Large intestine (tissue), 3 donors: Measurements from ENCODE around the gene BANP. TPM values are rescaled to one million over a fixed set of nuclear protein-coding genes. Genes with fewer than 3 reads are reported as not detected.
"Not testable (repeated sequence)": the region's sequence is repeated elsewhere in the genome, so short reads cannot be mapped to it uniquely, and the experiment has no call there.

Experiments used
- DNase-seq, 2 donors: peaks; one replicate each; pipeline versions ENCODE4 v3.0.0 to v3.0.0-alpha.2; 2013
- H3K27ac ChIP-seq: one replicate; pipeline ENCODE4 v1.5.1; 2013; ENCODE audit warnings: low read length
- H3K27me3 ChIP-seq: 2 replicates; pipeline ENCODE4 v1.6.1; 2013; ENCODE audit warnings: low read length; ENCODE audit not compliant: control insufficient read depth, insufficient read depth
- H3K36me3 ChIP-seq: 2 replicates; pipeline ENCODE4 v1.6.1; 2013; ENCODE audit warnings: low read length; ENCODE audit not compliant: control insufficient read depth, insufficient read depth
- H3K4me1 ChIP-seq: one replicate; pipeline ENCODE4 v1.6.1; 2013; ENCODE audit warnings: low read length; ENCODE audit not compliant: control insufficient read depth, insufficient read depth
- H3K4me3 ChIP-seq: one replicate; pipeline ENCODE4 v1.5.1; 2013; ENCODE audit warnings: low read length
- H3K9me3 ChIP-seq: one replicate; pipeline ENCODE4 v1.6.1; 2013; ENCODE audit warnings: mild to moderate bottlenecking, low read depth, low read length, moderate library complexity; ENCODE audit not compliant: control insufficient read depth
- WGBS: methylation state at CpG from one replicate; pipeline ENCODE4 v1.1.5; 2013; ENCODE audit warnings: low lambda C conversion rate; ENCODE audit not compliant: insufficient coverage; 5-methylcytosine and 5-hydroxymethylcytosine counted together
- polyA plus RNA-seq: library from polyadenylated mRNA; unstranded; fragments of 120-200 nt; gene quantifications from one replicate; pipeline ENCODE4 v1.2.1, GENCODE V29; 2013

Gene BANP
- polyA plus RNA-seq, 1 donor = 16.2 TPM

GRCh38 chr16:88028177-88028930 is 77.1 kb downstream of the BANP start:
- no CpG with 5 or more reads among the region's 13 CpGs for WGBS
- H3K27ac ChIP-seq, H3K36me3 ChIP-seq, H3K4me1 ChIP-seq, H3K4me3 ChIP-seq, H3K9me3 ChIP-seq, DNase-seq, H3K27me3 ChIP-seq: not testable (repeated sequence)

GRCh38 chr16:88030498-88030897 is 79.3 kb downstream of the BANP start:
- WGBS = no CpG with 5 or more reads among the region's 8 CpGs
- H3K4me3 ChIP-seq = no peak overlapping the region
- no peaks in the 10 kb centered on the region for H3K27me3 ChIP-seq
- H3K27ac ChIP-seq = no peak overlapping the region
- no peaks in the 10 kb centered on the region for H3K4me1 ChIP-seq
- peaks cover 12% of the 10 kb centered on the region for H3K36me3 ChIP-seq
- no peaks in the 10 kb centered on the region for H3K9me3 ChIP-seq
- DNase-seq = no peak

DNA sequence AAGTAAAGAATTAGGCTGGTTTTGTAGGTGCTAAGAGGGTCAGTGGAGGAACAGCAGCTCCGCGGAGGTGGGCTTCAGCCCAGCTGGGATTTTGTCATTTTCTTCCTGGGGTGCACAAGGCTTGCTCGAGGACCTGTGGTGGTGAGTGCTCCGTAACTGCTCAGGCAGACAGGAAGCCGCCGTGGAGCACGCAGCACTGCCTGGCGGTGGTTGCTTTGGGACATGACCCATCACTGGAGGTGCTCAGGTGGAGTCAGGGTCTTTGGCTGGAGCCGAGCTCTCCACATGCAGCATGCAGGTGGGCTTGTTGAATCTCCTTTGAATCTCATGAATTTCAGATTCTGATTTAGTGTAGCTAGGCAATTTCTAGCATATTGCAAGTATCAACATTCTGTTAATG is 79.7 kb downstream of the BANP start:
- not testable (repeated sequence) for H3K4me3 ChIP-seq, H3K27ac ChIP-seq, DNase-seq, H3K9me3 ChIP-seq, H3K27me3 ChIP-seq, H3K4me1 ChIP-seq
- WGBS = no CpG with 5 or more reads among the region's 9 CpGs
- peaks cover 17% of the 10 kb centered on the region for H3K36me3 ChIP-seq

DNA sequence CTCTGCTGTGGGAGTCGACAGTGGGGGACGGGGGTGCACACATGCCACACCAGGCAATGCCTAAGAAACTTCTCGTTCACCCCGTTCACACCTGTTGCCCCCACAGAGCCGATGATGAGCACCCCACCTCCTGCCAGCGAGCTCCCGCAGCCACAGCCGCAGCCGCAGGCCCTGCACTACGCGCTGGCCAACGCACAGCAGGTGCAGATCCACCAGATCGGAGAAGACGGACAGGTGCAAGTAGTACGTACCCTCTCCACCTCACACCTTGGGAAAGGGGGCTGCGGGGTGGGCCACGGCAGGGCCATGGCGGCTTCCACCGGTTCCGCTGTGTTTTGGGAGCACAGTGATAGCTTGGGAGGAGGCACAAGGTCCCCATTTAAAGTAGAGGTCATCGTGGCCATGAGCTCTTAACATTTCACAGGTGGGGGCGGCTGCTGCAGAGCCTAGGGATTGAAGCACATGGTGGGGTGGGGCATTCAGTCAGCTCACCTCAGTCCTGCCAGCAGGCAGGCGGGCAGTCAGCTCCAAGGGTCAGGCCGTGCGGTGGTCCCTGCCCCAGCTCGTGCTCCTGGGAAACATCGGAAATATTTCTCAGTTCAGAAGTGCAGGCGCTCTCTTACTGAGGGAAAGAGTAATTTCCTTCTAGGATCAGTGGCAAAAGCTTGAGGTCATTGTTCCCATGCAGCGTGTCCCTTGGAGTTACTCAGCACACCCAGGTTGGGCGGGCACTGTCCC is 81.9 kb downstream of the BANP start:
- not testable (repeated sequence) for H3K4me3 ChIP-seq, H3K4me1 ChIP-seq, H3K27me3 ChIP-seq, H3K9me3 ChIP-seq, DNase-seq, H3K27ac ChIP-seq
- WGBS = no CpG with 5 or more reads among the region's 30 CpGs
- peaks cover 15% of the 10 kb centered on the region for H3K36me3 ChIP-seq

- Histone ChIP-seq H3K4me1 (no peaks in the 10 kb centered on the region), H3K36me3 (peaks cover 17% of the 10 kb centered on the region), H3K27ac (no peak overlapping the region), H3K27me3 (no peaks in the 10 kb centered on the region), H3K9me3 (no peaks in the 10 kb centered on the region), H3K4me3 (no peak overlapping the region)
- DNase-seq = no peak
- WGBS = no CpG with 5 or more reads among the region's 7 CpGs
These were observed 83.5 kb downstream of the BANP start for GRCh38 chr16:88034770-88035169.

- Histone ChIP-seq H3K9me3 (no peaks in the 10 kb centered on the region), H3K36me3 (peaks cover 17% of the 10 kb centered on the region), H3K27ac (no peak overlapping the region), H3K4me3 (no peak overlapping the region), H3K4me1 (no peaks in the 10 kb centered on the region), H3K27me3 (no peaks in the 10 kb centered on the region)
- WGBS = no CpG with 5 or more reads among the region's 14 CpGs
- DNase-seq = no peak
These were observed 84.1 kb downstream of the BANP start for GRCh38 chr16:88035292-88035691.

- not testable (repeated sequence) for H3K4me1 ChIP-seq, H3K4me3 ChIP-seq, H3K9me3 ChIP-seq, H3K27me3 ChIP-seq, DNase-seq, H3K27ac ChIP-seq
- H3K36me3 ChIP-seq = peaks cover 17% of the 10 kb centered on the region
- WGBS = no CpG with 5 or more reads among the region's 30 CpGs
These were observed 84.8 kb downstream of the BANP start for GRCh38 chr16:88035884-88036639.

DNA sequence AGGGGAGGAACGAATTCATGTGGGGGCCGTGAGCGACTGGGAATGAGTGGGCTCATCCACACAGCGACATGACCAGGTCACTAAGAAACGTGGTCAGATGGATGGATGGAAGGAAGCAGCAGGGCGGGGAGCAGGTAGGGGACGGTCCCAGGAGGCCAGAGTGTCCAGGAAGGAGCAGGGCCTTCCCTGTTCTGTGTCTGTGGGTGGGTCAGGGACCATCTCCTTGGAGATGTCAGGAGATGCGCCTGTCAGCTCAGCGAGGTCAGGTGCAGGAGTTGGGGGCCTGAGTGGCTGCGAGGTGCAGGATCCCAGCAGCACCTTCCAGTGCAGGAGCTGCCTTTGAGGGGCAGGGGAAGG is 85.4 kb downstream of the BANP start:
- H3K9me3 ChIP-seq, H3K4me1 ChIP-seq, H3K27ac ChIP-seq, H3K4me3 ChIP-seq, H3K27me3 ChIP-seq, DNase-seq: not testable (repeated sequence)
- peaks cover 17% of the 10 kb centered on the region for H3K36me3 ChIP-seq
- no CpG with 5 or more reads among the region's 10 CpGs for WGBS

- peaks cover 17% of the 10 kb centered on the region for H3K36me3 ChIP-seq
- not testable (repeated sequence) for H3K9me3 ChIP-seq, H3K4me1 ChIP-seq, H3K27ac ChIP-seq, H3K27me3 ChIP-seq, H3K4me3 ChIP-seq, DNase-seq
- no CpG with 5 or more reads among the region's 10 CpGs for WGBS
These were observed 86.1 kb downstream of the BANP start for GRCh38 chr16:88037359-88037758.

GRCh38 chr16:88037876-88038525 is 86.8 kb downstream of the BANP start:
- DNase-seq, H3K9me3 ChIP-seq, H3K27ac ChIP-seq, H3K27me3 ChIP-seq, H3K4me3 ChIP-seq, H3K4me1 ChIP-seq: not testable (repeated sequence)
- H3K36me3 ChIP-seq = peaks cover 17% of the 10 kb centered on the region
- WGBS = no CpG with 5 or more reads among the region's 28 CpGs
